ENCODE measurements around the gene THEM4.

DNA sequence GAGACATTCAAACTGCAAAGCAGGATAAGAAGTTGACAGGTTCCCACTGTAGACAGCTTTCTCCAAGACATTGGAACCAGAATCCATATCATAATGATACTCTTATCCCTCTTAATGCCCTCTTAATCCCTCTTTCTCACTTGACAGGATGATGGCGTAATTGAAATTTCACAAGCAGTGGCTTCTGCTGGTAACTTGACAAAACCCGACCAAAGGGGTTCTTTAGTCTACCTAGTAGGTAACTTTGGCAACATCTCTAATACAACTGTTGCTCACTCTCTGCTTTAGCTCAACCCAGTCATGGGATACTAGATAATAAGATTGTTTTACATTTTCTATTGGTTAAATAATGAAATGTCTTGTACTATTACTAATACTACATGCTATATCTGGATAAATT, 49.6 kb upstream of the THEM4 start:
- no peak for TF ChIP-seq REST (IDR thresholded peaks at IDR 0.05; ENCODE audit: unreplicated experiment)
- no peak for TF ChIP-seq EZH2phosphoT487 (IDR thresholded peaks at IDR 0.05; ENCODE audit: unreplicated experiment)
- TF ChIP-seq, protein P1, sequence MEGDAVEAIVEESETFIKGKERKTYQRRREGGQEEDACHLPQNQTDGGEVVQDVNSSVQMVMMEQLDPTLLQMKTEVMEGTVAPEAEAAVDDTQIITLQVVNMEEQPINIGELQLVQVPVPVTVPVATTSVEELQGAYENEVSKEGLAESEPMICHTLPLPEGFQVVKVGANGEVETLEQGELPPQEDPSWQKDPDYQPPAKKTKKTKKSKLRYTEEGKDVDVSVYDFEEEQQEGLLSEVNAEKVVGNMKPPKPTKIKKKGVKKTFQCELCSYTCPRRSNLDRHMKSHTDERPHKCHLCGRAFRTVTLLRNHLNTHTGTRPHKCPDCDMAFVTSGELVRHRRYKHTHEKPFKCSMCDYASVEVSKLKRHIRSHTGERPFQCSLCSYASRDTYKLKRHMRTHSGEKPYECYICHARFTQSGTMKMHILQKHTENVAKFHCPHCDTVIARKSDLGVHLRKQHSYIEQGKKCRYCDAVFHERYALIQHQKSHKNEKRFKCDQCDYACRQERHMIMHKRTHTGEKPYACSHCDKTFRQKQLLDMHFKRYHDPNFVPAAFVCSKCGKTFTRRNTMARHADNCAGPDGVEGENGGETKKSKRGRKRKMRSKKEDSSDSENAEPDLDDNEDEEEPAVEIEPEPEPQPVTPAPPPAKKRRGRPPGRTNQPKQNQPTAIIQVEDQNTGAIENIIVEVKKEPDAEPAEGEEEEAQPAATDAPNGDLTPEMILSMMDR (conservative IDR thresholded peaks at IDR 0.05; ENCODE audit: low read depth in 2 of 2): no peak
- no peak for TF ChIP-seq POLR2AphosphoS5 (IDR thresholded peaks at IDR 0.05; ENCODE audit: low read depth)
- TF ChIP-seq EZH2 (IDR thresholded peaks at IDR 0.05; ENCODE audit: low read depth, unreplicated experiment): no peak
- no peak for TF ChIP-seq ZNF331 (CRISPR knock-in tag; IDR thresholded peaks at IDR 0.05; ENCODE audit: low read depth)
- TF ChIP-seq ZNF462 (CRISPR knock-in tag; IDR thresholded peaks at IDR 0.05): no peak
- TF ChIP-seq CREB1 (CRISPR knock-in tag; IDR thresholded peaks at IDR 0.05; ENCODE audit: low read depth): no peak
